ENCODE results near the gene MAP6. TPM values are rescaled to one million over a fixed set of nuclear protein-coding genes. Genes with fewer than 3 reads are reported as not detected.

MAP6 gene
- total and polyA plus RNA-seq, 10 of the 15 experiments (the other 5 are each of a cell fraction or from before 2014, with no cell fraction given): 0.06 to 0.19 (median 0.11) TPM; not detected in 5

- no peak for TF ChIP-seq MTA2 (IDR thresholded peaks at IDR 0.05; ENCODE audit: low read depth)
- TF ChIP-seq ASH2L (IDR thresholded peaks at IDR 0.05; ENCODE audit: borderline replicate concordance, low read depth): no peak
- no peak for TF ChIP-seq YBX1 (IDR thresholded peaks at IDR 0.05)
- TF ChIP-seq MYB (IDR thresholded peaks at IDR 0.05; ENCODE audit: borderline replicate concordance, low read depth, low read length): no peak
- TF ChIP-seq POLR2A (IDR thresholded peaks at IDR 0.05; ENCODE audit: low read depth, low read length): no peak
- TF ChIP-seq CEBPB (IDR thresholded peaks at IDR 0.05; ENCODE audit: borderline replicate concordance in 1 of 2, low read depth in 2 of 2, low read length in 2 of 2): no peak
- no peak for TF ChIP-seq ZBED1 (IDR thresholded peaks at IDR 0.05; ENCODE audit: borderline replicate concordance)
- no peak for TF ChIP-seq TCF3 (IDR thresholded peaks at IDR 0.05; ENCODE audit: borderline replicate concordance, insufficient read depth, low read depth, low read length)
- TF ChIP-seq TARDBP (IDR thresholded peaks at IDR 0.05; ENCODE audit: borderline replicate concordance): no peak
- TF ChIP-seq PAX8 (IDR thresholded peaks at IDR 0.05): no peak
Measured at GRCh38 chr11:75576499-75576918, 92.3 kb downstream of the MAP6 start (continued).

- ChIA-PET CTCF (interaction anchor here (0.6 to 1.7 kb wide), 14 partner anchors 9 to 669 kb away, joined by 3 to 7 read pairs (median 4); partner anchors contain the start of gene SERPINH1), RAD21 (ENCODE audit: unreplicated experiment) (interaction anchor here (1.3 kb wide), 1 partner anchor 15 kb away, joined by 3 read pairs; no protein-coding TSS in a partner anchor), SMC1A (ENCODE audit: uncharacterized antibody, unreplicated experiment) (interaction anchor here (0.6 to 1.2 kb wide), 4 partner anchors 8 to 53 kb away, joined by 3 to 4 read pairs (median 4); partner anchors contain the start of gene SERPINH1), POLR2A (interaction anchor here (0.7 to 2.1 kb wide), 3 partner anchors 11 to 15 kb away, joined by 3 to 15 read pairs (median 4); partner anchors contain the start of gene SERPINH1)
- intact Hi-C loops (cut with micrococcal nuclease; ENCODE audit: unreplicated experiment): no loop called here
- H3K9ac ChIP-seq (ENCODE audit: control insufficient read depth, insufficient read depth, low read length): no peak overlapping the region
- H4K20me1 ChIP-seq (ENCODE audit: control insufficient read depth, insufficient read depth): no peaks in the 10 kb centered on the region
- BruUV-seq (replicated peaks): no TSS peak
- ATAC-seq: no peak
- no peaks in the 10 kb centered on the region for H3K27me3 ChIP-seq (replicated peaks in 1 of 2; ENCODE audit: control insufficient read depth in 2 of 2, insufficient read depth in 2 of 2, low read length in 1 of 2)
- DNase-seq (ENCODE audit: low read depth, low spot score): no peak
- H3K4me2 ChIP-seq (ENCODE audit: control insufficient read depth, insufficient read depth): no peak overlapping the region
- 74% methylated on average over 6 of the region's 6 CpGs for WGBS (ENCODE audit: insufficient coverage, insufficient replicate concordance, low lambda C conversion rate, missing lambda C conversion rate)
- no peak overlapping the region for H3K4me3 ChIP-seq
- no peaks in the 10 kb centered on the region for H3K9me3 ChIP-seq (replicated peaks; ENCODE audit: control insufficient read depth, insufficient read depth, low read length)
- H3K36me3 ChIP-seq (ENCODE audit: control insufficient read depth in 2 of 2, insufficient read depth in 2 of 2, low read length in 1 of 2): no peaks in the 10 kb centered on the region; a peak in 2 of 4 replicates
- peaks cover 9% of the 10 kb centered on the region; the same call in 1 of the 2 replicates for H3K4me1 ChIP-seq (ENCODE audit: control insufficient read depth, insufficient read depth, low read length)
- no peak overlapping the region for H3K27ac ChIP-seq (ENCODE audit: control insufficient read depth, insufficient read depth)
- H3K79me2 ChIP-seq (ENCODE audit: control insufficient read depth, insufficient read depth, low read length): no peaks in the 10 kb centered on the region
- H2AFZ ChIP-seq (ENCODE audit: control insufficient read depth, low read depth, low read length): no peak overlapping the region
- in situ Hi-C loops (cut with MboI): no loop called here
- no peak for FAIRE-seq
- TF ChIP-seq MLLT1 (IDR thresholded peaks at IDR 0.05): no peak
- TF ChIP-seq BCL3 (IDR thresholded peaks at IDR 0.05; ENCODE audit: borderline replicate concordance, insufficient read depth, low read depth, low read length, poor library complexity, severe bottlenecking): no peak
- TF ChIP-seq JUND (IDR thresholded peaks at IDR 0.05; ENCODE audit: low read depth, low read length): no peak
- TF ChIP-seq E2F8 (IDR thresholded peaks at IDR 0.05; ENCODE audit: low read depth, partially characterized antibody): no peak
- TF ChIP-seq CHD1 (IDR thresholded peaks at IDR 0.05; ENCODE audit: low read depth, low read length): no peak
- TF ChIP-seq TCF3 (IDR thresholded peaks at IDR 0.05; ENCODE audit: borderline replicate concordance, insufficient read depth, low read depth, low read length): no peak
Measured at GRCh38 chr11:75576017-75576416, 92.8 kb downstream of the MAP6 start.

Data from GM12878 (cell line).